Endothelial cell of umbilical vein (primary cell): Measurements from ENCODE around the gene DNAJB12. TPM values are rescaled to one million over a fixed set of nuclear protein-coding genes. Genes with fewer than 3 reads are reported as not detected.

Experiments used
- BruUV-seq: library from RNA; stranded (reverse); fragments of 400-500 nt; replicated peaks from 2 replicates; lab custom pipeline; 2021; lab: Mats Ljungman, UMichigan
- CTCF ChIA-PET: fragments of 300-600, 350-600 bp; sonication (Branson Sonifier 250); formaldehyde crosslinking; loops from one replicate; lab custom pipeline; 2021; ENCODE audit warnings: antibody characterized with exemption, inconsistent platforms; lab: Charles Lee
- POLR2A ChIA-PET: fragments of 300-600, 350-600 bp; sonication (Branson Sonifier 250); formaldehyde crosslinking; loops from one replicate; lab custom pipeline; 2021; ENCODE audit warnings: antibody characterized with exemption, inconsistent platforms; lab: Charles Lee
- DNase-seq: peaks from one replicate; pipeline ENCODE4 v3.0.0-alpha.2; 2011; ENCODE audit warnings: low read depth, low spot score
- FAIRE-seq: peaks from 2 replicates; lab custom pipeline; 2011; peaks lifted over from hg19 to GRCh38; lab: Jason Lieb, UNC
- H2AFZ ChIP-seq: 2 replicates; pipeline ENCODE4 v1.6.0; 2012; ENCODE audit warnings: low read depth, low read length, control low read depth, inconsistent platforms
- H3K27ac ChIP-seq: 2 replicates; pipeline ENCODE4 v1.5.1; 2011; ENCODE audit warnings: low read depth, mild to moderate bottlenecking, control low read depth, low read length, moderate library complexity; ENCODE audit not compliant: insufficient read depth
- H3K27me3 ChIP-seq, 2 experiments: 2 replicates each; pipeline versions ENCODE4 v1.6.0 to v1.6.1; 2011; ENCODE audit warnings: low read length in 2 of 2, mixed read lengths in 1 of 2; ENCODE audit not compliant: control insufficient read depth in 2 of 2, insufficient read depth in 2 of 2
- H3K36me3 ChIP-seq, 2 experiments: 2 replicates in 1 of 2; 3 replicates in 1 of 2; pipeline ENCODE4 v1.5.1; 2011; ENCODE audit warnings: low read length in 2 of 2, mild to moderate bottlenecking in 1 of 2, moderate library complexity in 1 of 2; ENCODE audit not compliant: control insufficient read depth in 2 of 2, insufficient read depth in 2 of 2; ENCODE audit errors: extremely low read depth in 1 of 2
- H3K4me1 ChIP-seq: 3 replicates; pipeline ENCODE4 v1.5.1; 2011; ENCODE audit warnings: mild to moderate bottlenecking, low read length; ENCODE audit not compliant: control insufficient read depth, insufficient read depth; ENCODE audit errors: extremely low read depth
- H3K4me2 ChIP-seq: 2 replicates; pipeline ENCODE4 v1.6.1; 2011; ENCODE audit warnings: low read length, control low read depth, mixed read lengths; ENCODE audit not compliant: insufficient read depth
- H3K4me3 ChIP-seq, 3 experiments: fragments of 200-600 bp in 1 of 3; sonication (generic), shearing (Covaris generic) in 1 of 3; replicated peaks in 1 of 3; 2 replicates each; pipeline ENCODE4 v1.5.1; 2011 to 2016; ENCODE audit warnings: control low read depth in 3 of 3, low read length in 3 of 3, mild to moderate bottlenecking in 2 of 3, inconsistent platforms in 1 of 3, low read depth in 1 of 3, moderate library complexity in 1 of 3; ENCODE audit not compliant: insufficient read depth in 1 of 3
- H3K79me2 ChIP-seq: 2 replicates; pipeline ENCODE4 v1.6.0; 2012; ENCODE audit warnings: low read length, inconsistent platforms; ENCODE audit not compliant: control insufficient read depth, insufficient read depth
- H3K9ac ChIP-seq: replicated peaks from 2 replicates; pipeline ENCODE3; 2011; ENCODE audit warnings: low read length, control low read depth; ENCODE audit not compliant: insufficient read depth; ENCODE audit errors: extremely low read depth
- H3K9me1 ChIP-seq: replicated peaks from 3 replicates; pipeline ENCODE4 v1.6.0; 2011; ENCODE audit warnings: mild to moderate bottlenecking, low read length; ENCODE audit not compliant: control insufficient read depth, insufficient read depth; ENCODE audit errors: extremely low read depth
- H3K9me3 ChIP-seq: replicated peaks from 2 replicates; pipeline ENCODE4 v1.5.1; 2012; ENCODE audit warnings: low read length, inconsistent platforms; ENCODE audit not compliant: control insufficient read depth, insufficient read depth
- H4K20me1 ChIP-seq: replicated peaks from 2 replicates; pipeline ENCODE3; 2011; ENCODE audit warnings: mild to moderate bottlenecking, low read length; ENCODE audit not compliant: control insufficient read depth, insufficient read depth; ENCODE audit errors: extremely low read depth
- CTCF ChIP-seq, 2 donors: IDR thresholded peaks; 1 replicate in 1 of 2; 2 replicates in 1 of 2; pipeline ENCODE4 v1.5.1; 2011; ENCODE audit warnings: low read length in 2 of 2, mild to moderate bottlenecking in 2 of 2, moderate library complexity in 2 of 2, control low read depth in 1 of 2, inconsistent platforms in 1 of 2, low read depth in 1 of 2; ENCODE audit not compliant: insufficient read depth in 1 of 2; ENCODE audit errors: extremely low read depth in 1 of 2
- EZH2 ChIP-seq: IDR thresholded peaks from 2 replicates; pipeline ENCODE4 v1.6.1; 2012; ENCODE audit warnings: borderline replicate concordance, low read depth, mild to moderate bottlenecking, moderate library complexity, low read length, inconsistent platforms; ENCODE audit not compliant: severe bottlenecking
- FOS ChIP-seq: IDR thresholded peaks from 2 replicates; pipeline ENCODE4 v1.6.1; 2011; ENCODE audit warnings: mild to moderate bottlenecking, low read length, moderate library complexity, borderline replicate concordance; ENCODE audit not compliant: insufficient read depth
- GATA2 ChIP-seq: IDR thresholded peaks from 2 replicates; pipeline ENCODE4 v1.7.0; 2011; ENCODE audit warnings: low read depth, mild to moderate bottlenecking, moderate library complexity, mixed read lengths, low read length; ENCODE audit not compliant: insufficient read length, insufficient read depth
- JUN ChIP-seq: IDR thresholded peaks from 2 replicates; pipeline ENCODE4 v1.6.1; 2011; ENCODE audit warnings: borderline replicate concordance, low read depth; ENCODE audit not compliant: insufficient read length, insufficient read depth
- MAX ChIP-seq: IDR thresholded peaks from 2 replicates; pipeline ENCODE4 v1.6.1; 2011; ENCODE audit not compliant: insufficient read depth, insufficient read length
- MYC ChIP-seq: IDR thresholded peaks from one replicate; pipeline ENCODE4 v1.6.1; 2011; ENCODE audit warnings: mild to moderate bottlenecking, low read depth, low read length
- POLR2A ChIP-seq: IDR thresholded peaks from 2 replicates; pipeline ENCODE4 v1.6.1; 2012; ENCODE audit warnings: low read depth, mild to moderate bottlenecking, control low read depth, low read length
- POLR2AphosphoS5 ChIP-seq: IDR thresholded peaks from 2 replicates; pipeline ENCODE4 v1.6.1; 2012; ENCODE audit warnings: low read depth, mild to moderate bottlenecking, control low read depth, low read length, moderate library complexity; ENCODE audit not compliant: insufficient read depth
- dilution Hi-C: fragments of 300-500 bp; cut with MboI; formaldehyde crosslinking; loops from one replicate; pipeline ENCODE4 v1.15.0; 2019; ENCODE audit warnings: low sequenced_read_pairs; ENCODE audit not compliant: extremely low pct_ligation_motif_present
- intact Hi-C: fragments of 100-400 bp; cut with micrococcal nuclease; formaldehyde crosslinking; loops from one replicate; pipeline ENCODE4 v1.10.0; 2022
- polyA plus RNA-seq, 4 experiments: library from polyadenylated mRNA; depleted of rRNA in 3 of 4; stranded (reverse) in 3 of 4; unstranded in 1 of 4; fragments of >200 nt; gene quantifications; 2 replicates each; pipeline versions ENCODE4 v1.2.1 to v1.2.3, GENCODE V29; 2011 to 2012; ENCODE audit warnings: missing spikeins in 1 of 4
- total RNA-seq: library from RNA; stranded (reverse); gene quantifications from 2 replicates; pipeline ENCODE4 v1.2.3, GENCODE V29; 2021

Gene DNAJB12
- total and polyA plus RNA-seq, 2 donors (not counting 3 experiments of a cell fraction or from before 2014, with no cell fraction given) = 27.2 to 44.2 TPM

- no peak overlapping the region for H3K4me3 ChIP-seq
- H4K20me1 ChIP-seq = no peaks in the 10 kb centered on the region
- H3K4me2 ChIP-seq = no peak overlapping the region
- H3K9me1 ChIP-seq = no peaks in the 10 kb centered on the region
- ChIA-PET POLR2A (interaction anchor here (2.3 kb wide), 1 partner anchor 36 kb away, joined by 17 read pairs; the partner anchor contains the start of gene DDIT4), CTCF (no interaction called here)
- H2AFZ ChIP-seq = peak overlapping the region; percentile 2
- no peaks in the 10 kb centered on the region for H3K27me3 ChIP-seq
- no peak overlapping the region for H3K9ac ChIP-seq
- no peaks in the 10 kb centered on the region for H3K36me3 ChIP-seq
- no peak overlapping the region for H3K27ac ChIP-seq
- dilution Hi-C loops (no loop called here), intact Hi-C loops (no loop called here)
- peaks cover 33% of the 10 kb centered on the region for H3K4me1 ChIP-seq
- FAIRE-seq (no peak), DNase-seq (no peak)
- H3K79me2 ChIP-seq = no peaks in the 10 kb centered on the region
- TF ChIP-seq POLR2AphosphoS5 = no peak
- no peak for TF ChIP-seq GATA2
- no peak for TF ChIP-seq JUN
- TF ChIP-seq FOS = no peak
- TF ChIP-seq MYC = no peak
- TF ChIP-seq CTCF (IDR thresholded peaks at IDR 0.05; ENCODE audit: extremely low read depth in 1 of 2, insufficient read depth in 1 of 2, low read depth in 1 of 2, low read length in 2 of 2) = no peak
- TF ChIP-seq EZH2 = no peak
- TF ChIP-seq POLR2A = no peak
- no peak for TF ChIP-seq MAX
- BruUV-seq = no TSS peak
- H3K9me3 ChIP-seq = no peaks in the 10 kb centered on the region
Measured at GRCh38 chr10:72310241-72310633, 44.5 kb downstream of the DNAJB12 start.
